Measurements from ENCODE around the gene LMAN1L. TPM values are rescaled to one million over a fixed set of nuclear protein-coding genes. Genes with fewer than 3 reads are reported as not detected.

Gene LMAN1L
- total RNA-seq, 1 donor from 2014 or later: not detected

GRCh38 chr15:74816624-74817369 is 4.2 kb downstream of the LMAN1L start:
- DNase-seq (ENCODE audit: low spot score): no peak

GRCh38 chr15:74817370-74817737 is 4.7 kb downstream of the LMAN1L start:
- DNase-seq (ENCODE audit: low spot score): no peak

GRCh38 chr15:74820056-74820455 is 7.4 kb downstream of the LMAN1L start:
- no peak for DNase-seq (ENCODE audit: low spot score)

- DNase-seq (ENCODE audit: low spot score): no peak
These were observed 8.6 kb downstream of the LMAN1L start for GRCh38 chr15:74821091-74821789.

- DNase-seq (ENCODE audit: low spot score): no peak
These were observed 9.1 kb downstream of the LMAN1L start for GRCh38 chr15:74821790-74822158.

GRCh38 chr15:74822233-74822632 is 9.6 kb downstream of the LMAN1L start:
- no peak for DNase-seq (ENCODE audit: low spot score)

- no peak for DNase-seq (ENCODE audit: low spot score)
These were observed 10.7 kb downstream of the LMAN1L start for GRCh38 chr15:74823324-74823723.

- no peak for DNase-seq (ENCODE audit: low spot score)
These were observed 12.3 kb downstream of the LMAN1L start for GRCh38 chr15:74824976-74825375.

GRCh38 chr15:74825866-74826265 is 13.2 kb downstream of the LMAN1L start:
- no peak for DNase-seq (ENCODE audit: low spot score)

GRCh38 chr15:74826364-74826819 is 13.8 kb downstream of the LMAN1L start, which contains the start of gene CPLX3:
Gene CPLX3, plus strand, starts transcription at chr15:74826627. Its CDS starts 77 bp downstream, at chr15:74826704.
- DNase-seq (ENCODE audit: low spot score): no peak

- DNase-seq (ENCODE audit: low spot score): no peak
These were observed 14.3 kb downstream of the LMAN1L start for GRCh38 chr15:74826921-74827320.

GRCh38 chr15:74827614-74828013 is 15.0 kb downstream of the LMAN1L start:
- DNase-seq (ENCODE audit: low spot score): no peak

GRCh38 chr15:74828835-74829234 is 16.2 kb downstream of the LMAN1L start:
- DNase-seq (ENCODE audit: low spot score): no peak

GRCh38 chr15:74829486-74829885 is 16.9 kb downstream of the LMAN1L start:
- no peak for DNase-seq (ENCODE audit: low spot score)

- no peak for DNase-seq (ENCODE audit: low spot score)
These were observed 17.4 kb downstream of the LMAN1L start for GRCh38 chr15:74829991-74830390.

GRCh38 chr15:74830868-74831267 is 18.2 kb downstream of the LMAN1L start:
- DNase-seq (ENCODE audit: low spot score): peak; percentile 34

- DNase-seq (ENCODE audit: low spot score): no peak
These were observed 19.3 kb downstream of the LMAN1L start for GRCh38 chr15:74831813-74832495.

- DNase-seq (ENCODE audit: low spot score): no peak
These were observed 20.2 kb downstream of the LMAN1L start for GRCh38 chr15:74832826-74833225.

- no peak for DNase-seq (ENCODE audit: low spot score)
These were observed 20.9 kb downstream of the LMAN1L start for GRCh38 chr15:74833376-74834107.

GRCh38 chr15:74835312-74835823 is 22.7 kb downstream of the LMAN1L start:
- peak; percentile 37 for DNase-seq (ENCODE audit: low spot score)

GRCh38 chr15:74836846-74837245 is 24.2 kb downstream of the LMAN1L start:
- no peak for DNase-seq (ENCODE audit: low spot score)
